GM21576 (cell line): ENCODE measurements around the gene NOC2L.

Source experiments
- ATAC-seq: cut with Tn5 transposase; IDR thresholded peaks from one replicate; pipeline ENCODE4 v1.9.1; 2021; ENCODE audit warnings: mild to moderate bottlenecking, moderate library complexity; ENCODE audit not compliant: unreplicated experiment

Gene NOC2L

GRCh38 chr1:975896-976683 lies 17.0 kb upstream of the NOC2L start:
- no peak for ATAC-seq

- no peak for ATAC-seq
Observed at GRCh38 chr1:975365-975764, 16.3 kb upstream of the NOC2L start.

- ATAC-seq = no peak
Observed at GRCh38 chr1:974687-975328, 15.8 kb upstream of the NOC2L start.

- no peak for ATAC-seq
Observed at GRCh38 chr1:974293-974640, 15.2 kb upstream of the NOC2L start.

GRCh38 chr1:973459-974292 lies 14.6 kb upstream of the NOC2L start:
- ATAC-seq = no peak

- ATAC-seq = no peak
Observed at GRCh38 chr1:972726-973458, 13.8 kb upstream of the NOC2L start.

- ATAC-seq = no peak
Observed at GRCh38 chr1:971751-972506, 12.9 kb upstream of the NOC2L start.

GRCh38 chr1:970973-971730 lies 12.1 kb upstream of the NOC2L start:
- ATAC-seq = no peak

GRCh38 chr1:970242-970972 lies 11.4 kb upstream of the NOC2L start:
- ATAC-seq = no peak

- no peak for ATAC-seq
Observed at GRCh38 chr1:969260-969855, 10.3 kb upstream of the NOC2L start.

- ATAC-seq = no peak
Observed at GRCh38 chr1:967466-968343, 8.6 kb upstream of the NOC2L start.

GRCh38 chr1:966704-967300 lies 7.7 kb upstream of the NOC2L start:
- ATAC-seq = peak; percentile 66

- ATAC-seq = no peak
Observed at GRCh38 chr1:966135-966703, 7.2 kb upstream of the NOC2L start, which contains the start of gene PLEKHN1. Gene PLEKHN1 (plus strand): TSS chr1:966482. CDS start chr1:966532, 50 bp downstream.

GRCh38 chr1:965526-966134 lies 6.6 kb upstream of the NOC2L start:
- no peak for ATAC-seq

- no peak for ATAC-seq
Observed at GRCh38 chr1:964691-965525, 5.9 kb upstream of the NOC2L start.
